Activated CD8-positive, alpha-beta memory T cell treated with anti-CD3 and anti-CD28 coated beads for 24 hours (primary cell): ENCODE results near the gene MED27.

Experiments used
- DNase-seq: peaks from one replicate; pipeline ENCODE4 v3.0.0-alpha.2; 2020

MED27 gene

DNA sequence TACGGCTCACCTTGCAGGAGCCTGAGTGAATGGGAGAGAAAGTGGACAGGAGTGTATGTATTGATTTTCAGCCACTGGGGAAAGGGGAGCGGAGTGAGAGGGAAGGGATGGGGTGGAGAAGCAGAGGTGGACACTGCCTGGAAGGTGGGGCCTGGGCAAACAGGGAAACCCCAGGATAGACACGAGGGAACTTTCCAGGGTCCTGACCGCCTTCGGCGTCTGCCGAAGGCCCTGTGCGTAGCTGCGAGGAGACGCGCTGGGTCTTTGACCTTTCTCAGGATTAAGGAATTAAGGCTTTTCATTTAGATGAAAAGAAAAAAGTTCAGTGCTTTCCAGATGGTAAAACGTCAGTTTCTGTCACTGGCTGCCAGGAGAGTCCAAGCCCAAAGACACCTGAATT is 205.2 kb downstream of the MED27 start:
- no peak for DNase-seq

DNA sequence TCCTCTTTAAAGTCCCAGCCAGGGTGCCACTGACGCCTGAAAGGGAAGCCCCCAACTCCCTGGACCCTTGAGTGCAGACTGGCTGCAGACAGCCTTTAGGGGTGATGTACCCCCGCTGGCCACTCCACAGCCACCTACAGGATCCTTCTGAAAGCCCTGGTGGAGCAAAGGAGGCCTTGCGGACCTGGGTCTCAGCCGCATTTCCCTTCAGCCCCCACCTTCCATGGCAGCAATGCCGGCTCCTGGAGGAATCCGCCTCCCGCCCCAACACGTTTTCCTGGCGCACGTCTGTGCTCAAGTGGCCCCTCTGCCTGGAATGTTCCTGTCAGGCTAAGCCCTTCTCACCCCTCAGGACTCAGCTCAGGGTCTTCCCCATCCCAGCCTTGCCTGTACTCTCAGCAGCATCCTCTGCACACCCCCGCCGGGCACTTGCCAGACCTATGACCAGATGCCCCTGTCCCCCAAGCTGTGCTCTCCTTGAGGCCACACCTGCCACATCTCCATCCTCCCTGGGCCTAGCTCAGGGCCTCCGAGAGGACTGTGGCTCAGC is 205.7 kb downstream of the MED27 start:
- DNase-seq = no peak

DNA sequence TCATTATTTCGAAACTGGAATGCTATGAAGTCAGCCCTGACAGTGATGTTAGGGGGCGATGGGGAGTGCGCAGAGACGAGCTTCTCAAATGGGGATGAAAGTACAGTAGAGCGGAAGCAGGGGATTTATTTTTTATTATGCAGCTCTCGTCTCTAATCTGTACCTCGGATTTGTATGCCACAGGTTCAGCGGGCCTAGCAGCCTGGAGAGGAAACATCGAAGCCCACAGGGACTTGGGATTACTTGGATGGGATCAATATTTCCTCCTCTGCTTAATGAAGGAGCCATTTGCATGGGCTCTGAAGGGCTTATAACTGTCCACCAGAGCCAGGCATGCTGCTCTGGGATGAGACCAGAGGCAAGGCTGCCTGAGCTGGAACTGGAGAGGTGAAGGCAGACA is 206.3 kb downstream of the MED27 start:
- no peak for DNase-seq

DNA sequence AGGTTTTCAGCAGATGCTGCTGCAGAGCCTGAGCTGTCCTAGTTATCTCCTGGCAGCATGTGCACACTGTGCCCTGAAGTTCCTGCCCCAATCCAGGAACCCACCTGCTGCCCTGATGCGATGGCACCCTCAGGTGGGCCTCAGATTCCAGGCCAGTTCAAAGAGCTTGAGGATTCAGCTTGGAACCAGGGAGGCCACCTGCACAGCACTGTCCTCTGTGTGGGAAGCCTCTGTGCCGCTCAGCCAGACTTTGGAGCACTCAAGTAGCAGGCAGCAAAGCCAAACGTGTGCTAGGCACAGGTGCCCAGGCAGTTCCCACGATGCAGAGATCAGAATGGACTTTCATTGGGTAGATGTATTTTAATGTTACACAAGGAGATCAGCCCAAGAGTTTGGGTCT is 207.0 kb downstream of the MED27 start:
- DNase-seq = no peak

DNA sequence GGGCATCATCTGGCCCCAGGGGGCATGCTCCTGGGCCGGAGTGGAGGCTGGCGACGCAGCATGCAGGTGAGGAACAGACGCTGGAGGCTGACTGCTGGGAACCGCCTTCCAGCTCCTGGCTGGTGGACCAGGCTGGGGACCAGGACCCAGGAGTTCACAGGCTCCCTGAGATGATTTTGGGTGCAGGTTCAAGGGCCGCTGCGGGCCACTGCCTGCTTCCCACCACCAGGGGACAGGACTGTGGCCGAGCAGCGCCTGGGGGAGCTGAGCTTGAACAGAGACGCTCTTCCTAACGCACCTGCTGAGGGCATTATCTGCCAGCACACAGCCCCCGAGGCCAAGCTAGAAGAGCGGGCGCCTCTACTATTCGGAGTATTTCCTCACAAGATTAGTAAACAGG is 207.7 kb downstream of the MED27 start:
- DNase-seq = no peak

DNA sequence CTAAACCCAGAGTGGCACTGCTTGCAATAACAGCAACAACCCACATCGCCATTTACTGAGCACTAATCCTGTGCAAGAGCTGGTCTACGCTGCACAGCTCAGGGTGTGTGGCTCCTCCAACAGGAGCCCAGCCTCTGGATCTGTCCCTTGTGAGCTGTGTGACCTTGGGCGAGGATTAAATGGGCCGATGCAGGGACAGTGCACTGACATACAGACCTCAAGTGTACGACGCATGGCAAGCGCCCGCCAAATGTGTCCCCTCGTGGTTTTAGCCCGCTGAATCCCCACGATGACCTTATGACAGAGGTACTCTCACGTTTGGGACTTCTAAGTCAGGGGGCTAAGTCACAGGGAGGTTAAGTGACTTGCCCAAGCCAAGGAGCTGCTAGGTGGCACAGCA is 209.5 kb downstream of the MED27 start:
- no peak for DNase-seq

DNA sequence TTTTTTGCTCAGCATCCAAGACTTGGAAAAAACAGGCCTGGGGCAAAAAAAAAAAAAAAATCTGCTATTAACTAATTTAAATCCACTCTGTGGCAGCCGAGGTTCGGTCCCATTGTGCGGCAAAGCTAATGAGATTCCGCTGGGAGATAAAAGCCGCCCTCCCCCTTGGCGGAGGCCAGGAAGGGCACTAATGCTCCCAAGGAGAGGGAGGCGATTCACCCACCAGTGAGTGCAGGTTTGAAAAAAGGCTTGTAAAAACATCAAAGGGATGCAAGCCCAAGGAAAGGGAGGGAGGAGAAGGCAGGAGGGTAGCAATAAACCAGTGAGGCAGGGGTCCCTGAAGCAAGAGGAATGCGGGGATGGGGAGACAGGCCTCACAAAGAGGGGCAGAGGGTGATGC is 210.3 kb downstream of the MED27 start:
- DNase-seq = no peak

DNA sequence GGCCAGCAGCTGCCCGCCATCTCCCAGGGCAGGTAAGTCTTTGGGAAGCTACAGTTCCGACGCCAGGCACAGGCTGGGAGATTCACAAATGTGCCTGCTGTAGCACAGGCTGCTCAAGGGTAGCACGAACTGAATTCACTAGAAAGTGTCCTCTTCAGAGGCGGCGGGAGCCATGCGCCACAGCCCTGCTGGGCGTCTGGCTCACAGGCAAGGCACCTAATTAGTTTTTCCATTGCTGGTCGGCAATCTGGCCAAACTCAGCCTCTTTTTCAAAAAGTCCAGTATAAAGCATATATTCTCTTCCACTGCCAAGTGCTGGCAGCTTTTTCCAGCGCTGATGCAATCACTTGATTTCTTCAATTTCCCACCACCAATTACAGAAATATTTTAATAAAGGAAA is 210.9 kb downstream of the MED27 start:
- DNase-seq = no peak

DNA sequence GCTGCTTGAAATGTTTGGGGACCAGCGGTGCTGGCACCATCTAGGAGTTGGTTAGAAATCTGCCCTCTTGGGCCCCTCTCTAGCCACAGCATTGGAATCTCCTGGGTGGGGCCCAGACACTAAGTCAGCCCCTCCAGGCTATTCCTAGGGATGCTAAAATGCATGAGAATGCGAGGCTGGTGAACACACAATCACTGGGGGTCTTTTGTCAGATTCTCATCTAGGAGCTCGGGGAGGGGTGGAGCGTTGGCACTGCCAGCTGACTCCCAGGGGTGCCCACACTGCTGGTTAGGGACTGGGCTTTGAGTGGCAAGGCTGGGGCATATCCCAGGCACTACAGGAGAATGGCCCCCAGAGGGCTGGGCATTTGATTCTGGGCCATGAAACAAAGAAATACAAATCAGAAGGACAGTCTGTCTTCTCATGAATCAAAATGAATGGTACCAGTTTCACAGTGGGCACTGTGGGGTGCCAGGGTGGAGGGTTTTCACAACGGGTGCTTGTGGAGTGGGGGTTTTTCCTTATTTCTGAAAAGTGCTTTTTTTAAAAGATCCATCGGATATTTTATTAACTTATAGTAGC is 212.0 kb downstream of the MED27 start:
- no peak for DNase-seq

DNA sequence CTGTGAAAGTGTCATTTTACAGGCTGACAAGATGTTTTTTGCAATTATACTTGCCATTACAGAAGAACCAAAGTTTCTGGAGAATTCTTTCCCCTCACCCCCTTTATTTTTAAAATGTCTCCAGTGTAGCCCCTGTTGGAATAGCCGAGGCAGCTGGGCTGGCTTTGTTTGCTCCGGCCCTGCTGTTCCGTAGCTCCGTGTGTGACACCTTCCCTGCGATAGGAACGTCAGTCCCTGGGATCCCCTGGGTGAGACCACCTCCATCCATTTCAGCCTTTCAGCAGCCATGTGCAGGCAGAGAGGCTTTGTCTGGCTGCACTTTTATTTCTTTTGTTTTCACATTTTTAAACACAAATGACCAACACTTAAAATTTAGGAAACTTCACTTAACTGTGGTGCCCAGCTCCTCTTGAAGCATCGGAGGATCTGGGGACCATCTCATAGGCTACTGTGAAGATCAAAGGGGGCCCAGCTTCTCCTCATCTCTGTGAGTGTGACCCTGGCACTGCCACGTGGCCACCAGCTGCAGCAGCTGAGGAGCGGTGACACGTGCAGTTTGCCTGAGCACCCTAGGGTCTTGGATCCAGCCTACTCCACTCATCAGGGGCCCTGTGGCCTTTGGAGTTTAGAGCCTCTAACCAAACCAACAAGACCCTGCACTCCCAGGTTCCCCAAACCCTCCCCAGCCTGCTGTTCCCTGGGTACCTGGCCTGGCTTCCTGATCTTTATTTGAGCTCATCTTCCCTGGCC is 214.0 kb downstream of the MED27 start:
- no peak for DNase-seq

DNA sequence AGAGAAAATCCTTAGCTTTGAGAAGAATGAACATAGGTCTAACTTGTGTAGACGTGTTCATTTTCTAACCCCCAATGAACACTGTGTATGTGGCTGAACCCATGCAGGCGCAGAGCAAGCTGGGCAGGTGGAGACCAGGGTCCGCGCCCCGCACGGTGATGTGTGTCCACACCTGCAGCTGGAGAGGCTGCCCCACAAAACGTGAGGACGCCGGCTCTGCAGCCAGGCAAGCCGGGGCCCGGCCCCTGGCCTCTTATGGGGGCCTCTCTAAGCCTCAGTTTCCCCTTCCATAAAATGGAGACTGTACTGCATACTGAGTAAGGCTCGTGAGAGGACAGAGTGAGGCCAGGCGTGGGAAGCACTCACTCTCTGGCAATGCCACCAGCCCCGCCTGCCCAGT is 215.1 kb downstream of the MED27 start:
- no peak for DNase-seq

DNA sequence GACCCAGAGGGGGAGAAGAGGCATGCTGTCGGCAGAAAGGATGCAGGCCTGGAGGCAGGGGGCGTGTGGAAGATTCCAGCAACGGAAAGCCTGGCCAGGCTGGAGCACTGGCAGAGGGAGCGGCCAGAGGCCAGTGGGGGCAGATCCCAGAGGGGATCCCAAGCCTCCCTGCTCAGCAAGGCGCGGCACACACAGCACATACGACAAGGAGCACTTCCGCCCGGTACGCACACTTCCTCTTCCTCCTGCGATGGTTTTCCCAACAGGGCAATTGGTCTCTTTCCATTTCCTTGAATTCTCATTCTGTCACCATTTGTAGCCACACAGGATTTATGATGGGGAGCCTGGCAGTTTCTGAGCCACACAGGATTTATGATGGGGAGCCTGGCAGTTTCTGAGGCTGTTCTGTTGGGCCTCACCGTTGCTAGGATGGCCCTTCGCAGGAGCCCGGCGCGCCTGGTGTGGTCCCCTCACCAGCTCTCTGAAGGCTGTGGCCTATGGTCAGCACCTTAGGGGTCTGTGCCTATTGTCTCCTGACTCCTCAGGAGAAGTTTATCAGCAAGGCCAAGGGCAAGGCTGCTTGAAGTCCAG is 216.3 kb downstream of the MED27 start:
- no peak for DNase-seq

DNA sequence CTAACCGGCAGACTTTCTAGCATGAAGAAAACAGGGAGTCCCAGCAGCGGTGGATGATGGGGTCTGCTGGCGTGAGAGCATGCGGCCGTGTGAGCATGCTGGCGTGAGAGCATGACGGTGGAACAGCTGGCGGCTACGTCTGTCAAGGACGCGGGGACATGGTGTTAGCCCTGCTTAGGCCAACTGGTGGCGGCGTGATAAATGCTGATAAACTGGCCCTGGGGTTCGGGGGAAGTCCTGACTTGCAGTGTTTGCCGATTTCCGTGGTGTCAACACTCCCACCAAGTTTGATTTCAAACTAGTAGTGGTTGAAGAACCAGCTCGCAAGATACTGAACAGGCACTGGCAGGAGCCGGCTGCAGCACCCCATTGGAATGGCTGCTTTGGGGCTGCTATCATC is 217.4 kb downstream of the MED27 start:
- DNase-seq = no peak

DNA sequence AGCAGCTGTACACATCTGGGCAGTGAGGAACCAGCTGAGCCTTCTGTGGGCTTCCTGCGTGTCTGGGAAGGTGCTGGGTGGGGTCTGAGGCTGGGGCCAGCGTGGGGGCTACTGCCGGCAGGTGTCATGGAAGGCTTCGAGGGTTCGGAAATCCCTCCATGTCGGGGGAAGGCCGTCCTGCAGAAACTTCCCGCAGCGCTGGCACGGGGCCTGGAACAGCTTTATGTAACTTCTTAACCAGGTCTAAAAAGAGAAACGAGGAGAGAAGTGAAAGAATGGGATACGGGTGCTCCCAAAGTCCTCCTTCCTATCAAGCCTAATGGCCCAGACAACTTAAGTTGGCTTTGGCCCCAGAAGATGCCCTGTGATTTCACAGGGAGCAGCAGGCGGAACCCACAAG is 219.2 kb downstream of the MED27 start:
- DNase-seq = no peak

DNA sequence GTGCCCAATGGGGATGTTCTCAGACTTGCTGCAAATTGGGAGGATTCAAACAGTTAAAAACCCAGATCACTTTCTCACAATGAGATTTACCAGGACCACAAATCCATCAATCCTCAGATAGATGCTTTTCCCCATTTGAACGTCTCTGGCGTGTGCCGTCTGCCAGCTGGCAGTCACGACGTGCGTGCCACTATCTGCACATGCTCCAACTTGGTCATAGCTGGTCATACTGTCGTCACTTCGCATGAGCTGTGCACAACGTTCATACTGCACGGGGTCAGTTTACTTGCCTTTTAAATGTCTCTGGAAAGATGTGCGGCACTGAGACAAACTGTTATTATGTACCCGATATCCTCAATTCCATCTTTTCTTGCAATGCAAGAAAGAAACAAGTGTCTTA is 221.5 kb downstream of the MED27 start:
- DNase-seq = no peak

DNA sequence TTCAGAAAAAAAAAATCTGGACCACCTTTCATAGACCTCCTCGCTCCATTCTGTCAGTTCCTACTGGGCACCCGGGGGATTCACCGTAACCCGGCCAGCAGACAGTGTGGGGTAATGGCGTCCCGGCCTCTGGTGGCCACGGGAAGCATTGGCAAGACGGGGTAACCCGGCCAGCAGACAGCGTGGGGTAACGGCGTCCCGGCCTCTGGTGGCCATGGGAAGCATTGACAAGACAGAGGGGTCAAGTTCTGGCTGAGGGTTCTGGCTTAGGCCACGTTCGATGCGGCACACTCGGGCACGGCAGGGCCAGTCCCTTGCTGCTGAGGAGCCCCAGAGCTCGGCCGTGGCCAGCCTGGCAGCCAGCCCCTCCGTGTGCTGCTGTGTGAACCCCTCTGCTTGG is 223.6 kb downstream of the MED27 start:
- DNase-seq = no peak

DNA sequence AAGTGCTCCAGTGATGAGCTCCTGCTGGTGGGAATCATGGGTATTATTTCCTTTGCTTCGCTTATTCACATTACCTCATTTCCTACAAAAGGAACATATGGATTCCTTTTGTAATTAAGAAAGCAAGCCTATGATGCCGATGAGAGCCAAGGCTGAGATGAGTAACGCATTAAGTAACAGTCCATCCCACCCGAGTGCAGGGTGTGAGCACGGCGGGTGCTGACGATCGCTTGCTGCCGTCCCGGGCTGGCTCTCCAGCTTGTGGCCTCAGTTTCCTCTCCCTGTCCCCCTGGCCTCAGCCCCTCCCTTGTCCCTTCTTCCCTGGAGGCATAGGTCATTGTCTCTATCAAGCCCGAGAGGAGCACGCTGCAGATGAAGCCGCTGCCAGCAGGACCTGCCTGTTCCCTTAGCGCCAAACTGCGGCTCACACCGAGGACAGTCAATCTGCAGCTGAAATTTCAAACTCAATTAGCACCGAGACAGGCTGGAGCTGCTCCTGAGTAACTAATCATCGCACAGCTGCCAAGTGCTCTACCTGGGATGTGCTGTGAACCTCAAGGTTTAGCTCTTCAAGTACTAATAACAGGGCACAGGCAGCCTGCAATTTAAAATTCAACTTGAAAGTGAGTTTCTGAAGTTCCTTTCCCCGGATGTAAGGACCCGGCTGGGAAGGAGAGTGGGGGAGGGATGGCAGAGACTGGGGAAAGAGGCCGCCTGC is 224.6 kb downstream of the MED27 start:
- no peak for DNase-seq

DNA sequence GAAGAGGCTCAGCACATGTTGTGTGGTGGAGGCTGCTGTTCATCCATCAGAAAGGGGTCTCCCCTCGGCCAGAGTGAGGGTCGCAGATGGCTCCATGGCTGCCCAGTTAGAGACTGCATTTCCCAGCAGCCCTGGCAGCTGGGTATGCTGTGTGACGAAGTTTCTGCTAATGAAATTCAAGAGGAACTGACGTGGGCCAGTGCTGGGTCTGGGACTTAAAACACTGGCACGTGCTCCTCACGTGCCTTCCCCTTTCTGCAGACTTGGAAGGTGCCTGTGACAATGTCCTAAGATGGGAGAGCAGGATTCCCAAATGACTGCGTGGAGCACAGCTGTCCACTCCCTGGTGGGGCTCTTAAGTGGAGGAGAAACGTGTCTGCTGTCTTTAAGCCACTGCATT is 225.3 kb downstream of the MED27 start:
- DNase-seq = no peak

DNA sequence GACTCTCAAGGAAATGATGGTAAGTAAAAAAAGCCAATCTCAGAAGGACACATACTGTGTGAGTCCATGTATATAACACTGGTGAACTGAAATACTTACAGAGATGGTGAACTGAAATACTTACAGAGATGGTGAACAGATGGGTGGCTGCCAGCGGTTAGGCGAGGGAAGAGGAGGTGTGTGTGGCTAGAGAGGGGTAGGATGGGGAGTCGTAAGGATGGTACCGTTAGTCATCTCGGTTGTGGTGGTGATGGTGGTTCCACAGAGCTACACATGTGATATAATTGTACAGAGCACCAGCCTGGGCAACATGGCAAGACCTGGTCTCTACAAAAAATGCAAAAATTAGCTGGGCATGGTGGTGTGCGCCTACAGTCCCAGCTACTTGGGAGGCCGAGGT is 226.2 kb downstream of the MED27 start:
- no peak for DNase-seq

DNA sequence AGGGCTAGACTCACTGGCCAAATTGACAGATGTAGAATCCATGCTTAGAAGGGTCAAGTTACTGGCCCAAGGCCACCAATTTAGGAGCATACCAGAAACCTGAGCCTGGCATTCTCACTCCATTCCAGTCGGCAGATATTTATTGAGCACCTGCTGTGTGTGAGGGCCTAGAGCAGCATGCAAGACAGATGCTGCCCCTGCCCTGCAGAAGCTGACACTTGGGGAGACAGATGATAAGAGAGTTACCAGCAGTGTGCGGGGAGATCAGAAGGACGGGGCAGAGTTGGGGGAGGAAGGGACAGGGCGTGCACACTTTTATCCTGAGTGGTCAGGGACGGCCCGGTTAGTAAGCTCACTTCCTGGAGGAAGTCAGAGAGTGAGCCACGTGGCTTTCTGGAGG is 228.3 kb downstream of the MED27 start:
- no peak for DNase-seq

DNA sequence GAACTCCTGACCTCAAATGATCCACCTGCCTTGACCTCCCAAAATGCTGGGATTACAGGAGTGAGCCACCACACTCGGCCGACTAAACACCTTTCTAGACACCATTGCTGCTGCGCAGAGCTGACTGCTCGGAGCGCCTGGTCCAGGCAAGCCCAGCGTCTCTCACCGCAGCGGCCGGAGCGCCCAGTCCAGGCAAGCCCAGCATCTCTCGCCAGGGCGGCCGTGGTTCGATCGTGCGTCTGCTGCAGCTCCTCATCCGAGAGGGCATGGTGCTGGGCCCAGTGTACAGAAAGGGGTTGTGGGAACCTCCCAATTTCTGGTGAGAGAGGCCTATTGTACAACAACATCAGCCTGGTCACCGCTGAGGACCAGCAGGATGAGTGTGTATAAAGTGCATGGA is 230.3 kb downstream of the MED27 start:
- no peak for DNase-seq

DNA sequence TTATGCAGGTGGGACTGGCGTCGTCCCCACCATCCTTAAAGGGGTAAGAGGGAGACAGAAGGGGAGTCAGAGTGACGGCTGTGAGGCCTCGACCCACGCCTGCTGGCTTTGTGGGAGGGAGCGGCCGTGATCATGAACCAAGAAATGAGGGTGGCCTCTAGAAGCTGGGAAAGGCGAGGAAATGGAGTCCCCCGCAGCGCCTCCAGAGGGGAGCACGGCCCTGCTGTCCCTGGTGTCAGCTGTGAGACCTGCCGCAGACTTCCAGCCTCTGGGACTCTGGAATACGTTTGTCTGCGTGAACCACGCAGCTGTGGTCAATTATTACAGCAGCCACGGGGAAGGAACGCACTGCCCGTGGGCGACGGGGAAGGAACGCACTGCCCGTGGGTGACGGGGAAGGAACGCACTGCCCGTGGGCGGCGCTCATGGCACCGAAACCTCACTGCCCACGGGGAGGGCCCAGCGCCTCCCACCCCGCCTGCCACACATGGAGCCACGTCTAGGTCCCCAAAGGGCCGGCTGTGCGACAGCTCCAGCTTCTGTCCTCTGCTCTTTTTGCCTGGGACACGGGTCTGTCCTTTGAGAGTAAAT is 231.0 kb downstream of the MED27 start:
- no peak for DNase-seq

DNA sequence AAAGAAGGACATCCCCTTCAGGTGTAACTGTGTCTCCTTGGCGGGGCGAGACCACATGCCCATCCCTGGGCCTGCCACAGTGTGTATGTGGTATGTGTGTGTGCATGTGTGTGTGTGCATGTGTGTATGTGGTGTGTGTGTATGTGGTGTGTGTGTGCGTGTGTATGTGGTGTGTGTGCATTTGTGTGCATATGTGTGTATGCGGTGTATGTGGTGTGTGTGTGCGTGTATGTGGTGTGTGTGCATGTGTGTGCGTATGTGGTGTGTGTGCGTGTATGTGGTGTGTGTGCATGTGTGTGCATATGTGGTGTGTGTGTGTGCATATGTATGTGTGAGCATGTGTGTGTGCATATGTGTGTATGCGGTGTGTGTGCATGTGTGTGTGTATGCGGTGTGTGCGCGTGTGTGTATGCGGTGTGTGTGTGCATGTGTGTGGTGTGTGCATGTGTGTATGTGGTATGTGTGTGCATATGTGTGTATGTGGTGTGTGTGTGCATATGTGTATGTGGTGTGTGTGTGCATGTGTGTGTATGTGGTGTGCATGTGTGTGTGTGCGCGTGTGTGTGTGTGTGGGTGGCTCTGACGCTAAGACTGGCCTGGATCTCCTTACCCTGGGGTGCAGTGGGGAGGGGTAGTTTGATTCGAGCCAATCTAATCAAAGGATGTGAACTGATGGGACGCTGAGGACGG is 231.9 kb downstream of the MED27 start:
- DNase-seq = no peak
